ENCODE results near the gene PRKCG.

Gene PRKCG

GRCh38 chr19:53908106-53908934, 26.3 kb downstream of the PRKCG start:
- DNase-seq (ENCODE audit: low read depth) = no peak
- no peak for TF ChIP-seq CTCF (IDR thresholded peaks at IDR 0.05; ENCODE audit: low read depth, low read length, missing control alignments)
- no peak overlapping the region for H3K4me3 ChIP-seq (ENCODE audit: low read depth, low read length)

- DNase-seq (ENCODE audit: low read depth) = no peak
- TF ChIP-seq CTCF (IDR thresholded peaks at IDR 0.05; ENCODE audit: low read depth, low read length, missing control alignments) = no peak
- no peak within 1 kb of the TSS for H3K4me3 ChIP-seq (ENCODE audit: low read depth, low read length)
These were observed 27.0 kb downstream of the PRKCG start, which contains the start of gene CACNG7 for GRCh38 chr19:53908935-53909415. TSS of gene CACNG7 (plus strand) at chr19:53909278. CDS start at chr19:53912832, 3,554 bp downstream.

- H3K4me3 ChIP-seq (ENCODE audit: low read depth, low read length) = no peak overlapping the region
- TF ChIP-seq CTCF (IDR thresholded peaks at IDR 0.05; ENCODE audit: low read depth, low read length, missing control alignments) = no peak
- DNase-seq (ENCODE audit: low read depth) = no peak
These were observed 27.6 kb downstream of the PRKCG start for GRCh38 chr19:53909471-53910169.

GRCh38 chr19:53910170-53910518, 28.1 kb downstream of the PRKCG start:
- TF ChIP-seq CTCF (IDR thresholded peaks at IDR 0.05; ENCODE audit: low read depth, low read length, missing control alignments) = no peak
- no peak overlapping the region for H3K4me3 ChIP-seq (ENCODE audit: low read depth, low read length)
- no peak for DNase-seq (ENCODE audit: low read depth)

- H3K4me3 ChIP-seq (ENCODE audit: low read depth, low read length) = no peak overlapping the region
- DNase-seq (ENCODE audit: low read depth) = no peak
- TF ChIP-seq CTCF (IDR thresholded peaks at IDR 0.05; ENCODE audit: low read depth, low read length, missing control alignments) = peak; percentile 61
These were observed 30.7 kb downstream of the PRKCG start for GRCh38 chr19:53912653-53913052.

- no peak for TF ChIP-seq CTCF (IDR thresholded peaks at IDR 0.05; ENCODE audit: low read depth, low read length, missing control alignments)
- H3K4me3 ChIP-seq (ENCODE audit: low read depth, low read length) = no peak overlapping the region
- DNase-seq (ENCODE audit: low read depth) = no peak
These were observed 33.0 kb downstream of the PRKCG start for GRCh38 chr19:53915000-53915399.
